Subcutaneous abdominal adipose tissue (tissue), 5 donors: Measurements from ENCODE around the gene PROKR1.

Source experiments
- H3K27ac ChIP-seq: one replicate; pipeline ENCODE4 v1.7.0; 2013; ENCODE audit warnings: low read depth, mild to moderate bottlenecking, inconsistent platforms, low read length, moderate library complexity
- H3K27me3 ChIP-seq, 5 donors: one replicate each; pipeline ENCODE4 v1.7.0; 2013; ENCODE audit warnings: low read length in 5 of 5, inconsistent platforms in 1 of 5; ENCODE audit not compliant: control insufficient read depth in 5 of 5, insufficient read depth in 4 of 5
- H3K36me3 ChIP-seq, 5 donors: one replicate each; pipeline ENCODE4 v1.7.0; 2013; ENCODE audit warnings: low read length in 5 of 5; ENCODE audit not compliant: control insufficient read depth in 5 of 5, insufficient read depth in 5 of 5
- H3K4me1 ChIP-seq, 5 donors: one replicate each; pipeline ENCODE4 v1.7.0; 2013; ENCODE audit warnings: low read length in 5 of 5, mild to moderate bottlenecking in 3 of 5, moderate library complexity in 1 of 5; ENCODE audit not compliant: control insufficient read depth in 5 of 5, insufficient read depth in 5 of 5
- H3K4me3 ChIP-seq, 5 donors: one replicate each; pipeline ENCODE4 v1.7.0; 2013; ENCODE audit warnings: low read length in 5 of 5, low read depth in 1 of 5
- H3K9ac ChIP-seq, 5 donors: one replicate each; pipeline ENCODE4 v1.7.0; 2013; ENCODE audit warnings: low read length in 5 of 5, mild to moderate bottlenecking in 4 of 5, moderate library complexity in 3 of 5
- H3K9me3 ChIP-seq, 5 donors: one replicate each; pipeline ENCODE4 v1.7.0; 2013; ENCODE audit warnings: low read length in 5 of 5; ENCODE audit not compliant: control insufficient read depth in 5 of 5
- donor health status: healthy.
- donor health status: healthy.
- donor health status: healthy.
- donor health status: healthy.
- donor health status: healthy.

The PROKR1 gene

GRCh38 chr2:68692511-68692910 is 49.1 kb downstream of the PROKR1 start:
- no peak overlapping the region for H3K4me3 ChIP-seq
- no peak overlapping the region for H3K27ac ChIP-seq

GRCh38 chr2:68693951-68694350 is 50.6 kb downstream of the PROKR1 start:
- H3K9me3 ChIP-seq: peaks cover 0 to 6% (median 0%) of the 10 kb centered on the region in 5 donors
- no peak overlapping the region for H3K4me3 ChIP-seq
- no peak overlapping the region for H3K9ac ChIP-seq
- H3K4me1 ChIP-seq: peaks cover 0 to 2% (median 0%) of the 10 kb centered on the region in 5 donors
- H3K27ac ChIP-seq: no peak overlapping the region
- no peaks in the 10 kb centered on the region for H3K27me3 ChIP-seq
- H3K36me3 ChIP-seq: no peaks in the 10 kb centered on the region

More at GRCh38 chr2:68692511-68692910, 49.1 kb downstream of the PROKR1 start:
- H3K4me1 ChIP-seq: no peaks in the 10 kb centered on the region
- no peaks in the 10 kb centered on the region for H3K27me3 ChIP-seq
- H3K9me3 ChIP-seq: peaks cover 0 to 6% (median 0%) of the 10 kb centered on the region in 5 donors
- H3K9ac ChIP-seq: no peak overlapping the region
- no peaks in the 10 kb centered on the region for H3K36me3 ChIP-seq

GRCh38 chr2:68695971-68696370 is 52.6 kb downstream of the PROKR1 start:
- no peaks in the 10 kb centered on the region for H3K27me3 ChIP-seq
- peaks cover 0 to 6% (median 0%) of the 10 kb centered on the region in 5 donors for H3K9me3 ChIP-seq
- H3K27ac ChIP-seq: no peak overlapping the region
- no peaks in the 10 kb centered on the region for H3K36me3 ChIP-seq
- H3K4me3 ChIP-seq: no peak overlapping the region
- no peak overlapping the region for H3K9ac ChIP-seq
- H3K4me1 ChIP-seq: peaks cover 0 to 2% (median 0%) of the 10 kb centered on the region in 5 donors

DNA sequence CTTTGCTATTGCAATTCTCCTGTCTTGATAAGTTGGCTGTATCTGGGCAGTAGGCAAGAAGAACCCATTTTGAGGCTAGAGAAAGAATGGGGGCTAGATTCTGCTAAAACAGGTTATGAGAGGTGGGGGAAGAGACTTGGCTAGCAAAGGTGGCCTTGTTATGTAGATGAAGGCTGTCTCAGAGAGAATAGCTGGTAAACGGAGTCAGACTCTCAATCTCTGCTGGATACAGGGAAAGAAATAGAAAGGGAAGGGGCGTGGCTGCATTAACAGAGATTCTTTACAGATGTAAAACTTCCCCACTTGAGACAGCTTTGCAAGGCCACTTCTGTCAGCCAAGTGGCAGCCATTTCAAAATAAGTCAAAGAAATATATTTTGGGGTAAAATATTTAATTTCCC is 53.2 kb downstream of the PROKR1 start:
- H3K27me3 ChIP-seq: no peaks in the 10 kb centered on the region
- no peak overlapping the region for H3K9ac ChIP-seq
- H3K36me3 ChIP-seq: no peaks in the 10 kb centered on the region
- peaks cover 0 to 6% (median 0%) of the 10 kb centered on the region in 5 donors for H3K9me3 ChIP-seq
- peaks cover 0 to 2% (median 0%) of the 10 kb centered on the region in 5 donors for H3K4me1 ChIP-seq
- no peak overlapping the region for H3K4me3 ChIP-seq
- H3K27ac ChIP-seq: no peak overlapping the region

- Histone ChIP-seq H3K27me3 (no peaks in the 10 kb centered on the region), H3K9ac (no peak overlapping the region), H3K27ac (no peak overlapping the region)
Measured at GRCh38 chr2:68698567-68699377, 55.4 kb downstream of the PROKR1 start.

GRCh38 chr2:68700560-68700959 is 57.2 kb downstream of the PROKR1 start:
- no peaks in the 10 kb centered on the region for H3K36me3 ChIP-seq
- H3K27ac ChIP-seq: no peak overlapping the region
- H3K4me1 ChIP-seq: peaks cover 0 to 2% (median 0%) of the 10 kb centered on the region in 5 donors
- no peak overlapping the region for H3K9ac ChIP-seq
- no peaks in the 10 kb centered on the region for H3K27me3 ChIP-seq
- H3K4me3 ChIP-seq: no peak overlapping the region
- H3K9me3 ChIP-seq: peaks cover 0 to 6% (median 0%) of the 10 kb centered on the region in 5 donors

More at GRCh38 chr2:68698567-68699377, 55.4 kb downstream of the PROKR1 start:
- H3K36me3 ChIP-seq: no peaks in the 10 kb centered on the region
- H3K4me1 ChIP-seq: peaks cover 0 to 2% (median 0%) of the 10 kb centered on the region in 5 donors
- H3K9me3 ChIP-seq: peaks cover 0 to 6% (median 0%) of the 10 kb centered on the region in 5 donors
- H3K4me3 ChIP-seq: no peak overlapping the region

DNA sequence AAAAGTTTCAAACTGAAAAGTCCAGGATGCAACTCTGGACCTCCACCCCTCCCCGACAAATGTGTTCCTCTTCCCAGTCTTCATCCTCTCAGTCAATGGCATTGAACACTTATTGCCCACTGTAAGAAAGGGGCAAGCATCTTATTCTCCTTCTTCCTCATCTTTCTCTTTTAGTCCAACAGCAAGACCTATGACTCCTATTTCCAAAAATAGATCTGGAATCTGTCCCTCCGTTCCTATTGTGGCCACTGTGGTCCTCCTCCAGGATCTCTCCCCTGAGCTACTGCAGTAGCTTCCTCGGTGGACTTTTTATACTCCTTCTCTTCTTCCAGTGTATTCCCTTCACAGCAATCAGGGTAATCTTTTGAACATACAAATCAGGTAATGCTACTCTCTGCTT is 63.3 kb downstream of the PROKR1 start:
- H3K27me3 ChIP-seq: no peaks in the 10 kb centered on the region
- H3K4me1 ChIP-seq: no peaks in the 10 kb centered on the region
- H3K9me3 ChIP-seq: no peaks in the 10 kb centered on the region
- H3K36me3 ChIP-seq: no peaks in the 10 kb centered on the region
- no peak overlapping the region for H3K4me3 ChIP-seq
- no peak overlapping the region for H3K27ac ChIP-seq
- H3K9ac ChIP-seq: no peak overlapping the region
